Stimulated activated CD4-positive, alpha-beta T cell treated with anti-CD3 and anti-CD28 coated beads, Interleukin-1b, Interleukin-23, amount 100 ng/mL, for 1 hour (primary cell): ENCODE results near the gene RABGAP1L.
"Not testable (repeated sequence)": the region's sequence is repeated elsewhere in the genome, so short reads cannot be mapped to it uniquely, and the experiment has no call there.

ENCODE experiments used
- DNase-seq, 2 donors: peaks; one replicate each; pipeline ENCODE4 v3.0.0-alpha.2; 2020; ENCODE audit warnings: low read depth in 2 of 2

Gene RABGAP1L

GRCh38 chr1:175023922-175024242 is 864.6 kb downstream of the RABGAP1L start:
- not testable (repeated sequence) for DNase-seq

- no peak for DNase-seq
Observed at GRCh38 chr1:175024773-175025172, 865.5 kb downstream of the RABGAP1L start.

- DNase-seq: no peak
Observed at GRCh38 chr1:175033953-175034352, 874.6 kb downstream of the RABGAP1L start.

GRCh38 chr1:175034775-175035174 is 875.5 kb downstream of the RABGAP1L start:
- no peak for DNase-seq

- DNase-seq: no peak
Observed at GRCh38 chr1:175035865-175036264, 876.5 kb downstream of the RABGAP1L start.

GRCh38 chr1:175036476-175036875 is 877.2 kb downstream of the RABGAP1L start:
- DNase-seq: no peak

GRCh38 chr1:175037416-175037815 is 878.1 kb downstream of the RABGAP1L start:
- DNase-seq: no peak

- no peak for DNase-seq
Observed at GRCh38 chr1:175040324-175040879, 881.1 kb downstream of the RABGAP1L start.

GRCh38 chr1:175042650-175043049 is 883.3 kb downstream of the RABGAP1L start:
- no peak for DNase-seq

GRCh38 chr1:175043824-175044223 is 884.5 kb downstream of the RABGAP1L start:
- no peak for DNase-seq

- not testable (repeated sequence) for DNase-seq
Observed at GRCh38 chr1:175044591-175044990, 885.3 kb downstream of the RABGAP1L start.
